Hepatocyte (in vitro differentiated cells): ENCODE data around the gene EFHC2.

Source experiments
- CTCF ChIP-seq: fragments of 200-600 bp; sonication (generic); IDR thresholded peaks from 2 replicates; pipeline ENCODE4 v1.5.1; 2016; ENCODE audit warnings: antibody characterized with exemption, mild to moderate bottlenecking; ENCODE audit not compliant: poor library complexity
- EZH2 ChIP-seq: fragments of 200-600 bp; sonication (generic); IDR thresholded peaks from 2 replicates; pipeline ENCODE4 v1.6.1; 2016; ENCODE audit warnings: antibody characterized with exemption, mild to moderate bottlenecking, borderline replicate concordance
- EZH2phosphoT487 ChIP-seq: fragments of 200-600 bp; sonication (generic); IDR thresholded peaks from one replicate; pipeline ENCODE4 v1.6.1; 2018; ENCODE audit warnings: antibody characterized with exemption, mild to moderate bottlenecking, low read depth, moderate library complexity; ENCODE audit not compliant: unreplicated experiment, severe bottlenecking

GRCh38 chrX:44202596-44202995 is 140.9 kb downstream of the EFHC2 start:
- TF ChIP-seq CTCF (no peak), EZH2phosphoT487 (no peak), EZH2 (no peak)
